Adipose tissue (tissue), 3 donors: ENCODE measurements around the gene ASB16. TPM values are rescaled to one million over a fixed set of nuclear protein-coding genes. Genes with fewer than 3 reads are reported as not detected.

ENCODE experiments used
- H3K27ac ChIP-seq: one replicate; pipeline ENCODE4 v1.5.1; 2013; ENCODE audit warnings: low read depth, low read length
- WGBS, 3 donors: extraction: QIAGEN DNeasy Blood & Tissue Kit; methylation state at CpG; one replicate each; pipeline ENCODE4 v1.1.7; 2013; 5-methylcytosine and 5-hydroxymethylcytosine counted together
- polyA plus RNA-seq, 3 donors: library from polyadenylated mRNA; stranded (reverse); fragments of 200-250 nt; gene quantifications; one replicate each; pipeline ENCODE4 v1.2.3, GENCODE V29; 2013
- donor health status: healthy with polysubstance abuse.
- donor health status: Bipolar disorder and iron deficiency.
- donor health status: healthy.

ASB16 gene
- polyA plus RNA-seq, 3 donors, result 0.13 to 0.92 TPM; not detected in 1

GRCh38 chr17:44202756-44203155, 32.3 kb downstream of the ASB16 start:
- no peak overlapping the region for H3K27ac ChIP-seq
- 76 to 89% (median 88%) methylated on average over 4 of the region's 4 CpGs for WGBS, 3 donors

- 45 to 54% (median 47%) methylated on average over 9 of the region's 9 CpGs for WGBS, 3 donors
- no peak overlapping the region for H3K27ac ChIP-seq
Measured at GRCh38 chr17:44203731-44204440, 33.4 kb downstream of the ASB16 start.

- no peak overlapping the region for H3K27ac ChIP-seq
- 49 to 69% (median 50%) methylated on average over 5 of the region's 5 CpGs for WGBS, 3 donors
Measured at GRCh38 chr17:44204441-44204882, 34.0 kb downstream of the ASB16 start.

GRCh38 chr17:44205962-44206824, 35.7 kb downstream of the ASB16 start:
- no peak overlapping the region for H3K27ac ChIP-seq
- 48 to 56% (median 55%) methylated on average over 13 of the region's 13 CpGs for WGBS, 3 donors

- H3K27ac ChIP-seq, result no peak overlapping the region
- WGBS, 3 donors, result 82 to 92% (median 87%) methylated on average over 6 of the region's 6 CpGs
Measured at GRCh38 chr17:44206825-44207155, 36.3 kb downstream of the ASB16 start.

- H3K27ac ChIP-seq, result no peak overlapping the region
- 84 to 90% (median 86%) methylated on average over 17 of the region's 17 CpGs for WGBS, 3 donors
Measured at GRCh38 chr17:44207319-44207718, 36.8 kb downstream of the ASB16 start.

GRCh38 chr17:44207743-44208142, 37.2 kb downstream of the ASB16 start:
- H3K27ac ChIP-seq, result no peak overlapping the region
- 87 to 90% (median 88%) methylated on average over 5 of the region's 5 CpGs for WGBS, 3 donors

GRCh38 chr17:44209786-44210341, 39.4 kb downstream of the ASB16 start:
- WGBS, 3 donors, result 65 to 70% (median 69%) methylated on average over 11 of the region's 11 CpGs
- no peak overlapping the region for H3K27ac ChIP-seq

GRCh38 chr17:44210342-44211192, 40.1 kb downstream of the ASB16 start:
- 27 to 30% (median 30%) methylated on average over 50 to 64 of the region's 64 CpGs for WGBS, 3 donors

GRCh38 chr17:44211281-44212265, 41.1 kb downstream of the ASB16 start:
- no peak overlapping the region for H3K27ac ChIP-seq
- WGBS, 3 donors, result 86 to 95% (median 94%) methylated on average over 29 to 30 of the region's 30 CpGs

More at GRCh38 chr17:44210342-44211192, 40.1 kb downstream of the ASB16 start:
- no peak overlapping the region for H3K27ac ChIP-seq

- H3K27ac ChIP-seq, result no peak overlapping the region
Measured at GRCh38 chr17:44212507-44213402, 42.3 kb downstream of the ASB16 start.

GRCh38 chr17:44213403-44214229, 43.1 kb downstream of the ASB16 start:
- WGBS, 3 donors, result 84 to 88% (median 85%) methylated on average over 15 of the region's 15 CpGs
- H3K27ac ChIP-seq, result no peak overlapping the region

More at GRCh38 chr17:44212507-44213402, 42.3 kb downstream of the ASB16 start:
- 64 to 70% (median 69%) methylated on average over 26 to 31 of the region's 31 CpGs for WGBS, 3 donors

- WGBS, 3 donors, result 98 to 100% (median 100%) methylated on average over 1 of the region's 1 CpG
- no peak overlapping the region for H3K27ac ChIP-seq
Measured at GRCh38 chr17:44214230-44214494, 43.7 kb downstream of the ASB16 start.

- H3K27ac ChIP-seq, result no peak overlapping the region
Measured at GRCh38 chr17:44214896-44215295, 44.4 kb downstream of the ASB16 start.

GRCh38 chr17:44216173-44216572, 45.7 kb downstream of the ASB16 start:
- H3K27ac ChIP-seq, result no peak overlapping the region
- WGBS, 3 donors, result 59 to 81% (median 63%) methylated on average over 5 of the region's 5 CpGs

More at GRCh38 chr17:44214896-44215295, 44.4 kb downstream of the ASB16 start:
- WGBS, 3 donors, result 84 to 94% (median 93%) methylated on average over 6 of the region's 6 CpGs

GRCh38 chr17:44216694-44217093, 46.2 kb downstream of the ASB16 start:
- no peak overlapping the region for H3K27ac ChIP-seq
- 57 to 71% (median 57%) methylated on average over 5 of the region's 5 CpGs for WGBS, 3 donors
